ENCODE results near the gene DTX2.
"Not testable (repeated sequence)": the region's sequence is repeated elsewhere in the genome, so short reads cannot be mapped to it uniquely, and the experiment has no call there.

Gene DTX2

GRCh38 chr7:76445577-76446008 is 15.9 kb upstream of the DTX2 start:
- peak; percentile 46 to 65 (median 63) for DNase-seq

GRCh38 chr7:76457017-76457416 is 4.5 kb upstream of the DTX2 start:
- DNase-seq, result not testable (repeated sequence)

GRCh38 chr7:76458504-76458903 is 3.0 kb upstream of the DTX2 start:
- DNase-seq, result not testable (repeated sequence)

GRCh38 chr7:76460767-76461166 is 742 bp upstream of the DTX2 start:
- DNase-seq, result not testable (repeated sequence)

- not testable (repeated sequence) for DNase-seq
These were observed 868 bp downstream of the DTX2 start for GRCh38 chr7:76462271-76462882.

GRCh38 chr7:76464959-76465358 is 3.5 kb downstream of the DTX2 start:
- not testable (repeated sequence) for DNase-seq

- DNase-seq, result not testable (repeated sequence)
These were observed 4.4 kb downstream of the DTX2 start for GRCh38 chr7:76465950-76466349.

GRCh38 chr7:76467743-76468404 is 6.4 kb downstream of the DTX2 start:
- DNase-seq, result peak in 1 of 3 donors; percentile 12

- DNase-seq, result peak; percentile 60 to 78 (median 69)
These were observed 10.2 kb downstream of the DTX2 start for GRCh38 chr7:76471556-76472221.

GRCh38 chr7:76473097-76473496 is 11.6 kb downstream of the DTX2 start:
- DNase-seq, result not testable (repeated sequence)

GRCh38 chr7:76476280-76476679 is 14.8 kb downstream of the DTX2 start:
- DNase-seq, result not testable (repeated sequence)

- not testable (repeated sequence) for DNase-seq
These were observed 15.4 kb downstream of the DTX2 start for GRCh38 chr7:76476742-76477474.

GRCh38 chr7:76479628-76480027 is 18.1 kb downstream of the DTX2 start:
- peak; percentile 55 to 66 (median 59) for DNase-seq

GRCh38 chr7:76480403-76481253 is 19.1 kb downstream of the DTX2 start:
- DNase-seq, result peak in 1 of 3 donors; percentile 5

GRCh38 chr7:76482660-76483059 is 21.2 kb downstream of the DTX2 start:
- DNase-seq, result not testable (repeated sequence)

GRCh38 chr7:76483081-76483480 is 21.6 kb downstream of the DTX2 start:
- not testable (repeated sequence) for DNase-seq

- not testable (repeated sequence) for DNase-seq
These were observed 22.9 kb downstream of the DTX2 start for GRCh38 chr7:76484456-76484855.

- DNase-seq, result not testable (repeated sequence)
These were observed 24.5 kb downstream of the DTX2 start for GRCh38 chr7:76485822-76486610.

GRCh38 chr7:76486618-76487017 is 25.1 kb downstream of the DTX2 start:
- not testable (repeated sequence) for DNase-seq

GRCh38 chr7:76487969-76488368 is 26.5 kb downstream of the DTX2 start:
- not testable (repeated sequence) for DNase-seq

GRCh38 chr7:76492139-76492538 is 30.6 kb downstream of the DTX2 start:
- DNase-seq, result not testable (repeated sequence)

Measured in suppressor macrophage treated with lipopolysaccharide for 1 hour (primary cell).